HPDE6-E6E7 (cell line): ENCODE data around the gene CCL15.

Experiments
- DNase-seq: peaks from one replicate; pipeline ENCODE4 v3.0.0; 2011; ENCODE audit warnings: missing footprints; ENCODE audit errors: extremely low spot score

Gene CCL15

GRCh38 chr17:35991075-35991474, 10.3 kb downstream of the CCL15 start:
- no peak for DNase-seq

DNA sequence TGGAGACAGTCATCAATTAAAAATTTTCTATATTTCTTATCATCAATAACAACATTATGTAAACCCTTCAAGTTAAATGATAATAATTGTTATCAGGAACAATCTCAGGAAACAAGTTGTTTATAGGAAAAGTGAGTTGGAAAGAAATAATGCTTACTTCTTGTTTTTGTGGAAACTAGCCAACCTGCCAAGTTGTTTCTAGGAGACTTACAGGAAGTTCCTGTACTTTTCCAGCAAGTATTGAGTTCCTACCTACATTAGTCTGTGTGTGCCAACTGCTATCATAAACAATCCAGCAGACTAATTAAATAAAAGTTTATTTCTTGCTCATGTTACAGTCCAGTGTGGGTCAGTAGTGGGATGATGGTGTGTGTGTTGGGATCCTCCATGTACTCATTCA, 13.2 kb downstream of the CCL15 start:
- no peak for DNase-seq

GRCh38 chr17:35986643-35987042, 14.7 kb downstream of the CCL15 start, which contains the start of gene CCL14:
CCL14 (minus strand) TSS chr17:35986729; CDS start chr17:35986649, 80 bp downstream.
- no peak for DNase-seq

DNA sequence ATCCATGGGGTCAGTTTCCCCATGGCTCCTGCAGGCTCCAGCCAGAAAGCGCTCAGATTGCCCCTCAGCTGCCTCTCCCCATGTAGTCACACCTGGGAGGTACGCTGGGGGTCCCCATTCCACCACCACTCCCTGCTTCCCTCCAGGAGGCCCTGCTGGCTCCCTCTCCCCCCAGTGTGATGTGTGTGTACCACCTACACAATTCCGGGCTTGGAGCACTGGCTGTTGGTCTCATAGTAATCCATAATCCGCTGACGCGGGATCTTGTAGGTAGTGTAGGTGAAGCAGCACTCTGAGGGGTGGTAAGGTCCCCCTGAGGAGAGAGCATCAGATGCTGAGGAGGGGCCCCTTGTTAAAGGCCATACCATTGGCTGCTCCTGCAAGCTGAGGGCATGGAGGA, 17.2 kb downstream of the CCL15 start:
- DNase-seq: no peak

DNA sequence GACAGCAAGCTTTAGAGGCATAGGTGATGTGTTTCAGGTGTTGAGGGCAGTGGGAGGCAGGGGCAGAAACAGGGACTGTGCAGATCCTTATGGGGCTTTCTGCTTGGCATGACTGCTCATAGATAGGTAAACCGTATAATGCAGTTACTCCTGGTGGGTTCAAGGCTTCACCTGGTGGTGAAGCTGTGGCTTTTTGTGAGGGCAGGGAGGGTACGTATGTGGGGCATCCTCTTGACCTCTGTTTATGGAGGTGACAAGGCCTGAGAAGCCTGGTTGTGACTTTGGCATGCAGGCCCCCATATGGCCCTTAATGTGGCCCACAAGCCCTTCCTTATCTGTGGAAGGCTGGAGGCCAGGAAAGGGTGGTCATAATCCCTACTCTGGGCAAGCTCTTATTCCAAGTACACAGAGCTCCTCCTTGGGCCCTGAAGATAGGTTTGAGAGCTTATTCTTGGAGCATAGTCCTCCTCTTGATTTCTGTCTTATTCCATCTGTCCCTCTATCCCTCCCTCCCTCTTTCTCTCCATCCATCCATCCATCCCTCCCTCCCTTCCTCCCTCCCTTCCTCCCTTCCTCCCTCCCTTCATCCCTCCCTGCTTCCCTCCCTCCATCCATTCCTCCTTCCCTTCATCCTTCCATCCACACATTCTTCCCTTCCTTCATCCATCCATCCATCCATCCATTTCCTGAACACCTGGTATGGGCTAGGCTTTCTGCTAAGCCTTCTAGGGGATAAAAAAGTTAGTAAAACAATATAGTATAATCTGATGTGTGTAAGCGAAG, 18.8 kb downstream of the CCL15 start:
- no peak for DNase-seq

- DNase-seq: no peak
These were observed 19.4 kb downstream of the CCL15 start for GRCh38 chr17:35981908-35982330.

DNA sequence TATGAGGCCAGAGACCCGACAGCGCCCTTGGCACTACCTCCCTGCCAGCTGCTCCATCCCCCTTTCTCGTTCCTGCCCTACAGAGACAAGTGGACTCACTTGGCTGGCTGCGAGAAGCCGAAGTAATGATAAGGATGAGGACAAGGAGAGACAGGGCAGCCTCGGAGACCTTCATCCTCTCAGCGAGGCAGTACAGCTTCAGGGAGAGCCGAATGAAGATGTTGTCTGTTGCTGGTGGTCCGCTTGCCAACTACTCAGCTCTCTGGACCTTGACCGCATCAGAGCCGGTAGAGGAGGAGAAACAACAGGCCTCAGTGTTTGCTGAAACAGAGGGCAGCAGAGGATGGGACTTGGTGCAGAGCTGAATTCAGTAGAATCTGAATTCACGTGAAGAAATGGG, 20.1 kb downstream of the CCL15 start, which contains the start of gene CCL16:
TSS of gene CCL16 (minus strand) at position 252 of the 400 bp plus-strand sequence. CDS start at position 175, 77 bp downstream.
- DNase-seq: no peak

GRCh38 chr17:35978346-35978745, 23.0 kb downstream of the CCL15 start:
- DNase-seq: no peak

- DNase-seq: no peak
These were observed 23.8 kb downstream of the CCL15 start for GRCh38 chr17:35977509-35977908.

DNA sequence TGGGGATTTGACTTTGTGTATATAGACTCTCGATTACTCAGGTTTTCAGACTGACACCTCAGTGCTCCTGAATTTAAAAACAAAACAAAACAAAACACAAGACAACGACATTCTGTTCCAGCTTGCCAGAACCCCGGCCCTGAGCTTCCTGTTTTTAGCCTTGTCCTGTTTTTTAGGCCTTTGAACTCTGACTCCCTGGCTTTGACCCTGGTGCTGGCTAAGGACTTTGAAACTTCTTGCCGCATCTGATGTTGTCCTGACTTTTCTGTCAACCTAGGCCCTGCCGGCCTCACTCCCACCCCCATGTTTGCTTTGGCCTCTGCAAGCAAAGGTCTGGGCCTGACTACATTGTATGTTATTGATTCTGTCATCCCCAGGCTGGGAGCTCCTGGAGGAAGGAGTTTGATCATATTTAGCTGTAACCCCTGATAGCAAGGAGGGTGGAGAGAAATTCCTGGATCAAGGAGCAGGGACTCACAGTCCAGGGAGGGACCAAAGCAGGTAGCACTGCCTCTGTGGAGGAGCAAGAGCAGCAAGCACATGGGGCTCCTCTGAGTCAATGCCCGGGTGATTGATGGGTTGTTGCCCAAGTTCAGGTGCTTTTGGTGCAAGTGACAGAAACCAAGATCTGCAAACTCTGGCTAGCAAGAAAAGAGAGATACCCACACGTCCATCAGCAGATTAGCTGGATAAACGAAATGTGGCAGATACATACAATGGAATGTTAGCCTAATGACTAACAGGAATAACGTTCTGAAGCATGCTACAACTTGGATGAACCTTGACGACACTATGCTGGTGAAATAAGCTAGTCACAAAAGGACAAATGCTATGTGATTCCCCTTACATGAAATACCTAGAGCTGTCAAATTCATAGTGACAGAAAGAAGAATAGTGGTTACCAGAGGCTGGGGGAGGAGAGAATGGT, 27.8 kb downstream of the CCL15 start:
- DNase-seq: peak; percentile 28

DNA sequence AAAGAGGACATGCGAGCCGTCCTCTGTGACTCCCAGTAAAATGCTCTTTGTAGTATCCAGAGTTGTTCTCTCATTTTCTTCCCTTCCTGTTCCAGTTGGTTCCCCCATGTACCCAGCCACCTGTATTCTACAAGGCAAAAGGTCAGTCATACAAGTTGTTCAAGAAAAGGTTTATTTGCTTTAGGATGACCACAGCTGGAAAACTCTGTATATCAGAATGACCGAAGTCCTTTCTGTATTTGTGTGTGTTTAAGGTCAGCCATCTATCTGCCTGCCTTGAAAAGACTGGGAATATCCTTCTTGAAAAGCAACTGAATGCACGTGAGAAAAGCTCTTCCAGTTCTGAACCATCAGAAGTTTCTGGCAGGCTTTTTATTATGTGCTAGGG, 28.4 kb downstream of the CCL15 start:
- DNase-seq: no peak

- no peak for DNase-seq
These were observed 28.8 kb downstream of the CCL15 start for GRCh38 chr17:35972535-35972934.

DNA sequence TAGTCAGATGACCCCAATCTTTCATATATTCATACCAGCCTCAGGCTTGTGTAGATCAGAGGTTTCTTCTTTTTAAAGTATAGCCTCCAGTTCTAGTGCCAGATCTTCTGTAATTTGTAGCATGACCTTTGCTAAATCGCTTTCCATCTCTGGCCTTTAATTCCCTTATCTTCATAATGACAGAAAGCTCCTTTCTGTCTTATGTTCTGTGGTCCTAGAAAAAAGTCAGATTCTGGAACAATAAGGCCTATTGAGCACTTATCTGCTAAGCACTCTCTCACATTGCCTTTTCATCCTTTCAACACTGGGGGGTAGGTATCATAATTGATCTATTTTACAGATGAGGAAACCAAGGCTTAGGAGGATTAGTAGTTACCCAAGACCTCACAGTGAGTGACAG, 29.3 kb downstream of the CCL15 start:
- no peak for DNase-seq

- peak; percentile 51 for DNase-seq
These were observed 31.6 kb downstream of the CCL15 start for GRCh38 chr17:35969558-35970380.

DNA sequence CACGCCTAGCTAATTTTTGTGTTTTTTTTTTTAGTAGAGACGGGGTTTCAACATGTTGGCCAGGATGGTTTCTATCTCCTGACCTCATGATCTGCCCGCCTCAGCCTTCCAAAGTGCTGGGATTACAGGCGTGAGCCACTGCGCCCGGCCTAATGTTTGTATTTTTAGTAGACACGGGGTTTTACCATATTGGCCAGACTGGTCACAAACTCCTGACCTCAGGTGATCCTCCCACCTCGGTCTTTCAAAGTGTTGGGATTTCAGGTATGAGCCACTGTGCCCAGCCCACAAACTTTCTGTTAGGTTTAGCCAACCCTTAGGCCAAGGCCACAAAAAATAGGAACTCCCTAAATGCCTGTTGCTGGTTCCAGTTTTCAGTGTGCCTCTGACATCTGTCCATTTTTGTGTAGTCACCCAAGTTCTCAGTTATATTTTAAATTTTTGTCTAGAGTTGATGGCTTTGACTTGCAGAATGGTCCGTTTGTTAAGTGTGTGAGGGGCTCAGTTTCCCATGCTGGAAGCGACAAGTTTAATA, 32.8 kb downstream of the CCL15 start:
- no peak for DNase-seq

GRCh38 chr17:35965272-35965671, 36.1 kb downstream of the CCL15 start:
- DNase-seq: no peak

DNA sequence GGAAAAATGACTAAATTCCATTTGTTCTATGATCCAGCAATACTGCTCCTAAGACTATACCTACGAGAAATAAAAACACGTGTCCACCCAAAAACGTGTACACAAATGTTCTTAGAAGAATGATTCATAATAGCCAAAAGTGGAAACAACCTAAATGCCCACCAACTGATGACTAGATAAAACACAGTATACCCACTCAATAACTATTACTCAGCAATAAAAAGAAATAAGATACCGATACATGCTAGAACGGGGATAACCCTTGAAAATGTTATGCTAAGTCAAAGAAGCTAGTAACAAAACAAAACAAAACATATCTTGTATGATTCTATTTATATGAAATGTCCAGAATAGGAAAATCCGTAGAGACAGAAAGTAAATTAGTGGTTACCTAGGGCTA, 37.7 kb downstream of the CCL15 start:
- DNase-seq: no peak

- no peak for DNase-seq
These were observed 47.6 kb downstream of the CCL15 start for GRCh38 chr17:35953720-35954119.

GRCh38 chr17:35949401-35949800, 52.0 kb downstream of the CCL15 start:
- no peak for DNase-seq

DNA sequence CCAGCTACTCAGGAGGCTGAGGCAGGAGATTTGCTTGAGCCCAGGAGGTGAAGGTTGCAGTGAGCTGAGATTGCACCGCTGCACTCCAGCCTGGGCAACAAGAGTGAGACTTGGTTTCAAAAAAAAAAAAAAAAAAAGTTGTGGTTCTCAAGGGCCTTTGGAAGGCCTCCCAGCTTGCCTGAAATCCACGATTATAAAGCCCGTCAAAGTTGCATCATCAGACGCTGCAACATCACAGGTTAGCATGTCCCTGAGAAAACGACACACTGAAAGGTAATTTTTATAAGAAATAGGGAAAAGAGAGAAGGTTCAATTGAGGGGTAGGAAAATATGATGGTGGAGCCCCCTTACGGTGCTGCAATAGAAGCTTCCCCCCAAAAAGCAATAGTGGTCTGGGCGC, 53.3 kb downstream of the CCL15 start:
- DNase-seq: no peak
